LNCaP clone FGC (cell line): ENCODE results near the gene ITPA.
A peak's percentile ranks its signal among the peaks of the same experiment; 100 is the strongest.

Source experiments
- DNase-seq: peaks from one replicate; pipeline ENCODE4 v3.0.0-alpha.2; 2011; ENCODE audit warnings: low read depth
- H3K4me3 ChIP-seq: 2 replicates; pipeline ENCODE4 v1.5.1; 2011; ENCODE audit warnings: mild to moderate bottlenecking, low read depth, low read length, control low read depth
- CTCF ChIP-seq: IDR thresholded peaks from 2 replicates; pipeline ENCODE4 v1.5.1; 2012; ENCODE audit warnings: mild to moderate bottlenecking; ENCODE audit not compliant: control insufficient read depth, insufficient read depth; ENCODE audit errors: extremely low read depth

The ITPA gene

GRCh38 chr20:3209257-3209945, at the start of gene ITPA:
Gene ITPA (plus strand): TSS chr20:3209498. CDS start chr20:3209552, 54 bp downstream.
- no peak for TF ChIP-seq CTCF
- DNase-seq, result no peak
- peak within 1 kb of the TSS; percentile 92 for H3K4me3 ChIP-seq

DNA sequence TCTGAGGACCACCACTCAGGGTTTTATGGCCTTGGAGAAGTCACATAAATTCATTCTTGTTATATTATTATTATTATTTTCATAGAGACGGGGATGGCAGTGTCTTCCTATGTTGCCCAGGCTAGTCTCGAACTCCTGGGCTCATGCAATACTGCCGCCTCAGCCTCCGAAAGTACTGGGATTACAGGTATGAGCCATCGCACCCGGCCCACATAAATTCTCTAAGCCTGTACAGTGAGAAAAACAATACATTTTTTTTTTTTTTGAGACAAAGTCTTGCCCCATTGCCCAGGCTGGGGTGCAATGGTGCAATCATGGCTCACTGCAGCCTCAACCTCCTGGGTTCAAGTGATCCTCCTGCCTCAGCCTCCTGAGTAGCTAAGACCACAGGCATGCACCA, 48.9 kb upstream of the ITPA start:
- no peak for DNase-seq
- peak overlapping the region; percentile 90 for H3K4me3 ChIP-seq
- TF ChIP-seq CTCF, result no peak

- no peak for TF ChIP-seq CTCF
- no peak overlapping the region for H3K4me3 ChIP-seq
- DNase-seq, result no peak
Measured at GRCh38 chr20:3161316-3162079, 47.8 kb upstream of the ITPA start.

DNA sequence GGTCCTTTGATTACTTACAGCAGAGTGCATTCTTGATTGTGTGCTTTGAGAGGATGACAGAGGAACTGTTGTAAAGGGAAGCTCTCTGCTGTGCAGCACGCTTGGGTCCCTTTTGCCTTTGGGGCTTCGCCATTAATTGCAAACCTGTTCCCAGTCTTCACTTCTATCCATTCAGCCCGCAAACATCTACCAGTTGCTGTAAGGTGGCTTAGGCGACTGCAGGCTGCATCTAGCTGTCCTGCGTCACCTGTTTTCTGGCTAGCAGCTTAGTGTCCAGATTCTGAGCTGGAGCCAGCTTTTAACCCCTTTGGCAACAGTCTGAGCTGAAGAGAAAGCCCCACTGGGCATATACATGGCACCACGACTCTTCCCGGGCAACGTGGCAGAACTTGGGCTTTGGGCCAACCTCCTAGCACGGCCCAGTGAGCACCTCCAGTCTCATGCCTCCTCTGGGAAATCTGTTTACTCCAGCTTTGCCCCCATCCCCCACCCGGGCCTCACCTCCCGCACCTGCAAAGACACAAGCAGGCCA, 47.2 kb upstream of the ITPA start:
- H3K4me3 ChIP-seq, result no peak overlapping the region
- DNase-seq, result no peak
- TF ChIP-seq CTCF, result no peak

GRCh38 chr20:3163099-3164042, 45.9 kb upstream of the ITPA start:
- DNase-seq, result no peak
- TF ChIP-seq CTCF, result no peak
- H3K4me3 ChIP-seq, result no peak overlapping the region

DNA sequence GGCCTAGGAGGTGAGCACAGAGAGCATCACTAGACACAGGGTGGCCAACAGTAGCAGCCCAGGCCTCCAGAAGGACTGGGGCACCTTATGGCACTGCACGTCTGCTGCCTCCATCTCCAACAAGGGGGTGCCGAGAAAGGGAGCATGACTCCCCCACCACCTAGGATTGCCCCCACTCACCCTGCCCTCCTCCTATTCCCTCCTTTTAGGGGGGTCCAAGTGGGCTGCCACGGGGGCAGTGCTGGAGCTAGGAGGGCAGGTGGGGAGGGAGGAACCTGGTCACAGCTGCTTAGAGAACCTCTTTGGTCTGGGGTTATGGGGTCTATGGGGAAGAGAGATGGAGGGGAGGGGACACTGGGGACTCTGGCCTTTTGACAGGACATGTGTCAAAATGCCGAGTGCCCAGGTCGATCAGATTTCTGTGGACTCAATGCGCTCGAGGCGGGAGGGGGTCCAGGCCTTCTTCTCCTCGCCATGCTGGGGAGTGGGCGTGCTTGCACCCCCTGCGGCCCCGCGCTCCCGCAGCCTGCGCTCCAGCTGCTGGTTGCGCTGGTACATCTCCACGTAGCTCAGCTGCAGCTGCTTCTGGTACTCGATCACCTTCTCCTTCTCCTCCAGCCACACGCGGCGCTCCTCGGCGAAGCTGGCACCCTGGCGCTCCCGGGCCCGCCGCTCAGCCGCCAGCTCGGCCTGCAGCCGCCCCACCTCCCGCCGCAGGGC, 45.1 kb upstream of the ITPA start:
- TF ChIP-seq CTCF, result no peak
- H3K4me3 ChIP-seq, result no peak overlapping the region
- no peak for DNase-seq
